GM12878 (cell line): ENCODE results near the gene PPP1R37. TPM values are rescaled to one million over a fixed set of nuclear protein-coding genes. Genes with fewer than 3 reads are reported as not detected.
A peak's percentile ranks its signal among the peaks of the same experiment; 100 is the strongest.

Experiments used
- ATAC-seq: fragments of 200-7000 bp; cut with Tn5 transposase; 3 replicates; pipeline ENCODE4 v1.9.1; 2020; ENCODE audit warnings: mild to moderate bottlenecking, moderate library complexity
- BruUV-seq: library from RNA; stranded (reverse); fragments of 400-500 nt; replicated peaks from 2 replicates; lab custom pipeline; 2021; lab: Mats Ljungman, UMichigan
- CTCF ChIA-PET: fragments of 300-600 bp; sonication (Branson Sonifier 250); formaldehyde crosslinking; extraction: SDS; loops from one replicate; lab custom pipeline; 2021; ENCODE audit warnings: inconsistent platforms; lab: Yijun Ruan, JAX
- POLR2A ChIA-PET: fragments of 350-600 bp; formaldehyde crosslinking; extraction: SDS; loops from one replicate; lab custom pipeline; 2021; ENCODE audit warnings: inconsistent platforms; lab: Charles Lee
- RAD21 ChIA-PET: fragments of 300-600 bp; sonication (Branson Sonifier 250); formaldehyde crosslinking; loops from one replicate; lab custom pipeline; 2023; ENCODE audit warnings: antibody characterized with exemption; ENCODE audit not compliant: unreplicated experiment; lab: Charles Lee
- SMC1A ChIA-PET: fragments of 300-600 bp; sonication (Branson Sonifier 250); formaldehyde crosslinking; loops from one replicate; lab custom pipeline; 2023; ENCODE audit not compliant: unreplicated experiment, uncharacterized antibody; lab: Charles Lee
- DNase-seq: peaks from one replicate; pipeline ENCODE4 v3.0.0-alpha.2; 2011; ENCODE audit warnings: low read depth, low spot score
- FAIRE-seq: peaks from 3 replicates; lab custom pipeline; 2011; peaks lifted over from hg19 to GRCh38; lab: Jason Lieb, UNC
- H2AFZ ChIP-seq: 2 replicates; pipeline ENCODE4 v1.6.0; 2011; ENCODE audit warnings: low read depth, low read length, control low read depth; ENCODE audit not compliant: control insufficient read depth
- H3K27ac ChIP-seq: 2 replicates; pipeline ENCODE4 v1.5.1; 2011; ENCODE audit warnings: control low read depth; ENCODE audit not compliant: control insufficient read depth, insufficient read depth
- H3K27me3 ChIP-seq, 2 experiments: replicated peaks in 1 of 2; 2 replicates each; pipeline versions ENCODE4 v1.6.0 to v1.6.1; 2011; ENCODE audit warnings: low read length in 1 of 2; ENCODE audit not compliant: control insufficient read depth in 2 of 2, insufficient read depth in 2 of 2
- H3K36me3 ChIP-seq, 2 experiments: 2 replicates each; pipeline ENCODE4 v1.5.1; 2011; ENCODE audit warnings: low read length in 1 of 2; ENCODE audit not compliant: control insufficient read depth in 2 of 2, insufficient read depth in 2 of 2
- H3K4me1 ChIP-seq: 2 replicates; pipeline ENCODE4 v1.6.1; 2011; ENCODE audit warnings: mild to moderate bottlenecking, low read length, moderate library complexity, mixed read lengths; ENCODE audit not compliant: control insufficient read depth, insufficient read depth
- H3K4me2 ChIP-seq: 2 replicates; pipeline ENCODE4 v1.6.0; 2011; ENCODE audit warnings: control low read depth; ENCODE audit not compliant: control insufficient read depth, insufficient read depth
- H3K4me3 ChIP-seq: fragments of 200-600 bp; sonication (generic); 2 replicates; pipeline ENCODE4 v1.5.1; 2016
- H3K79me2 ChIP-seq: 2 replicates; pipeline ENCODE4 v1.6.0; 2011; ENCODE audit warnings: low read length; ENCODE audit not compliant: control insufficient read depth, insufficient read depth
- H3K9ac ChIP-seq: 2 replicates; pipeline ENCODE4 v1.8.0; 2011; ENCODE audit warnings: low read length, control low read depth, mixed read lengths; ENCODE audit not compliant: control insufficient read depth, insufficient read depth
- H3K9me3 ChIP-seq: replicated peaks from 3 replicates; pipeline ENCODE4 v1.5.1; 2011; ENCODE audit warnings: mild to moderate bottlenecking, low read length; ENCODE audit not compliant: control insufficient read depth, insufficient read depth
- H4K20me1 ChIP-seq: 2 replicates; pipeline ENCODE4 v1.6.0; 2011; ENCODE audit not compliant: control insufficient read depth, insufficient read depth
- CHD2 ChIP-seq: IDR thresholded peaks from 2 replicates; pipeline ENCODE4 v1.6.1; 2011; ENCODE audit warnings: low read depth, low read length, improper control_type of control experiment, borderline replicate concordance
- DPF2 ChIP-seq: fragments of 450-650 bp; IDR thresholded peaks from 2 replicates; pipeline ENCODE4 v1.6.1; 2017; ENCODE audit warnings: mild to moderate bottlenecking
- ETV6 ChIP-seq, 2 experiments: fragments of 450-650 bp in 1 of 2; IDR thresholded peaks in 1 of 2; conservative IDR thresholded peaks in 1 of 2; 2 replicates each; pipeline ENCODE4 v1.6.1; 2014; ENCODE audit warnings: antibody characterized with exemption in 1 of 2, borderline replicate concordance in 1 of 2, low read depth in 1 of 2, mild to moderate bottlenecking in 1 of 2, moderate library complexity in 1 of 2
- FOXM1 ChIP-seq: IDR thresholded peaks from 2 replicates; pipeline ENCODE4 v1.6.1; 2012; ENCODE audit warnings: low read depth, mild to moderate bottlenecking, inconsistent platforms, low read length, moderate library complexity
- IRF4 ChIP-seq: IDR thresholded peaks from 2 replicates; pipeline ENCODE4 v1.6.1; 2011; ENCODE audit warnings: low read depth, low read length
- MLLT1 ChIP-seq: fragments of 450-650 bp; IDR thresholded peaks from 2 replicates; pipeline ENCODE4 v1.6.1; 2016; ENCODE audit warnings: mild to moderate bottlenecking
- MXI1 ChIP-seq: fragments of 150-350 bp; IDR thresholded peaks from 2 replicates; pipeline ENCODE4 v1.6.1; 2011; ENCODE audit warnings: low read depth, mild to moderate bottlenecking, inconsistent platforms, low read length, improper control_type of control experiment
- MYC ChIP-seq: IDR thresholded peaks from 2 replicates; pipeline ENCODE4 v1.6.1; 2011; ENCODE audit warnings: mild to moderate bottlenecking, low read length, moderate library complexity, inconsistent platforms; ENCODE audit not compliant: insufficient read depth, insufficient replicate concordance, insufficient read length, severe bottlenecking
- NBN ChIP-seq: fragments of 450-650 bp; IDR thresholded peaks from 2 replicates; pipeline ENCODE4 v1.6.1; 2016
- NFXL1 ChIP-seq: fragments of 450-650 bp; IDR thresholded peaks from 2 replicates; pipeline ENCODE4 v1.6.1; 2017; ENCODE audit warnings: antibody characterized with exemption, mild to moderate bottlenecking, borderline replicate concordance
- POU2F2 ChIP-seq: IDR thresholded peaks from 3 replicates; pipeline ENCODE4 v1.6.1; 2011; ENCODE audit warnings: low read depth, mild to moderate bottlenecking, low read length, borderline replicate concordance
- SMAD5 ChIP-seq: IDR thresholded peaks from 2 replicates; pipeline ENCODE4 v1.6.1; 2016; ENCODE audit warnings: antibody characterized with exemption, low read depth
- ZNF207 ChIP-seq: fragments of 450-650 bp; IDR thresholded peaks from 2 replicates; pipeline ENCODE4 v1.6.1; 2014; ENCODE audit warnings: antibody characterized with exemption, mild to moderate bottlenecking, borderline replicate concordance
- ZNF622 ChIP-seq: fragments of 450-650 bp; IDR thresholded peaks from 2 replicates; pipeline ENCODE4 v1.6.1; 2017; ENCODE audit warnings: mild to moderate bottlenecking, inconsistent platforms
- WGBS: methylation state at CpG from one replicate; pipeline ENCODE4 v1.1.6; 2016; ENCODE audit warnings: low lambda C conversion rate; ENCODE audit not compliant: insufficient replicate concordance, insufficient coverage; ENCODE audit errors: missing lambda C conversion rate; 5-methylcytosine and 5-hydroxymethylcytosine counted together
- in situ Hi-C: fragments of 300-500 bp; cut with MboI; formaldehyde crosslinking; loops from 9 replicates; pipeline ENCODE4 v1.14.3; 2018; ENCODE audit warnings: mixed read lengths
- intact Hi-C: fragments of 100-400 bp; cut with micrococcal nuclease; formaldehyde crosslinking; loops from one replicate; pipeline ENCODE4 v1.14.2; 2022; ENCODE audit not compliant: unreplicated experiment
- polyA plus RNA-seq, 11 experiments: library from polyadenylated mRNA; depleted of rRNA in 4 of 11; unstranded in 6 of 11; stranded (reverse) in 5 of 11; fragments of >200 nt; fragmentation: Nextera tagmentation in 4 of 11; fragmentation: Illumina TruSeq in 1 of 11; extraction: Ambion mirVana in 4 of 11; extraction: Trizol in 1 of 11; gene quantifications; 1 replicate in 1 of 11; 2 replicates in 10 of 11; pipeline versions ENCODE4 v1.2.1 to v1.2.3, GENCODE V29; 2011 to 2016; ENCODE audit warnings: inconsistent platforms in 2 of 11, missing spikeins in 2 of 11, low read depth in 1 of 11
- total RNA-seq, 4 experiments: library from RNA; depleted of rRNA in 3 of 4; stranded (reverse); fragments of >200 nt in 3 of 4; fragmentation: Illumina TruSeq in 1 of 4; extraction: Trizol in 1 of 4; gene quantifications; 2 replicates each; pipeline versions ENCODE4 v1.2.1 to v1.2.3, GENCODE V29; 2013 to 2021
- TF ChIP-seq, protein P1 (sequence below): IDR thresholded peaks from 2 replicates; pipeline ENCODE4 v1.6.1; 2012; ENCODE audit warnings: low read length, inconsistent platforms
- TF ChIP-seq, protein P2 (sequence below): fragments of 450-650 bp; formaldehyde crosslinking; IDR thresholded peaks from 2 replicates; pipeline ENCODE4 v1.4.0; 2020; ENCODE audit warnings: mild to moderate bottlenecking, moderate library complexity

PPP1R37 gene
- total and polyA plus RNA-seq, 10 of the 15 experiments (the other 5 are each of a cell fraction or from before 2014, with no cell fraction given), result 0.09 to 21.3 (median 5.1) TPM; not detected in 1

- H3K27ac ChIP-seq, result no peak overlapping the region
- H3K79me2 ChIP-seq, result peaks cover 35% of the 10 kb centered on the region
- H3K9ac ChIP-seq, result no peak overlapping the region
- DNase-seq (no peak), FAIRE-seq (peak; percentile 89), ATAC-seq (peak; percentile 95)
- intact Hi-C loops (loop anchor here (2.0 kb wide), 1 partner anchor 33 kb away; the partner anchor contains the start of gene PPP1R37), in situ Hi-C loops (no loop called here)
- 49% methylated on average over 12 of the region's 12 CpGs for WGBS
- H4K20me1 ChIP-seq, result no peaks in the 10 kb centered on the region
- H3K36me3 ChIP-seq, result peaks cover 0 to 11% of the 10 kb centered on the region in 2 experiments; a peak in 3 of 4 replicates
- no peaks in the 10 kb centered on the region for H3K9me3 ChIP-seq
- ChIA-PET SMC1A (interaction anchor here (0.9 to 4.6 kb wide), 10 partner anchors 10 to 138 kb away, joined by 3 to 39 read pairs (median 4); partner anchors contain the start of gene PPP1R37), RAD21 (interaction anchor here (0.7 to 2.7 kb wide), 8 partner anchors 11 to 75 kb away, joined by 3 to 12 read pairs (median 4); no protein-coding TSS in a partner anchor), CTCF (interaction anchor here (0.5 to 4.5 kb wide), 24 partner anchors 8 to 222 kb away, joined by 3 to 39 read pairs (median 5); partner anchors contain the start of genes BLOC1S3, GEMIN7, PPP1R37 and TRAPPC6A), POLR2A (interaction anchor here (0.8 to 1.4 kb wide), 4 partner anchors 9 to 66 kb away, joined by 3 to 5 read pairs (median 4); no protein-coding TSS in a partner anchor)
- H3K27me3 ChIP-seq, result no peaks in the 10 kb centered on the region
- no TSS peak for BruUV-seq
- H2AFZ ChIP-seq, result no peak overlapping the region
- no peak overlapping the region for H3K4me3 ChIP-seq
- peaks cover 21% of the 10 kb centered on the region for H3K4me1 ChIP-seq
- H3K4me2 ChIP-seq, result no peak overlapping the region
- TF ChIP-seq SMAD5, result no peak
- TF ChIP-seq NFXL1, result no peak
- TF ChIP-seq POU2F2, result peak; percentile 22; the same call in 1 of the 3 replicates
- TF ChIP-seq DPF2, result no peak
- 0 out of 2 replicates have a peak, but pooled peaks have one; percentile 22 for TF ChIP-seq IRF4
- TF ChIP-seq ZNF622, result no peak
- TF ChIP-seq MLLT1, result peak; percentile 65; the same call in 1 of the 2 replicates
- no peak for TF ChIP-seq CHD2
- TF ChIP-seq, protein P1, sequence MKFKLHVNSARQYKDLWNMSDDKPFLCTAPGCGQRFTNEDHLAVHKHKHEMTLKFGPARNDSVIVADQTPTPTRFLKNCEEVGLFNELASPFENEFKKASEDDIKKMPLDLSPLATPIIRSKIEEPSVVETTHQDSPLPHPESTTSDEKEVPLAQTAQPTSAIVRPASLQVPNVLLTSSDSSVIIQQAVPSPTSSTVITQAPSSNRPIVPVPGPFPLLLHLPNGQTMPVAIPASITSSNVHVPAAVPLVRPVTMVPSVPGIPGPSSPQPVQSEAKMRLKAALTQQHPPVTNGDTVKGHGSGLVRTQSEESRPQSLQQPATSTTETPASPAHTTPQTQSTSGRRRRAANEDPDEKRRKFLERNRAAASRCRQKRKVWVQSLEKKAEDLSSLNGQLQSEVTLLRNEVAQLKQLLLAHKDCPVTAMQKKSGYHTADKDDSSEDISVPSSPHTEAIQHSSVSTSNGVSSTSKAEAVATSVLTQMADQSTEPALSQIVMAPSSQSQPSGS, result no peak
- TF ChIP-seq FOXM1, result no peak
- TF ChIP-seq NBN, result peak; percentile 56; the same call in 1 of the 2 replicates
- TF ChIP-seq ZNF207, result no peak
- TF ChIP-seq MXI1, result peak; percentile 67; the same call in 1 of the 2 replicates
- TF ChIP-seq, protein P2, sequence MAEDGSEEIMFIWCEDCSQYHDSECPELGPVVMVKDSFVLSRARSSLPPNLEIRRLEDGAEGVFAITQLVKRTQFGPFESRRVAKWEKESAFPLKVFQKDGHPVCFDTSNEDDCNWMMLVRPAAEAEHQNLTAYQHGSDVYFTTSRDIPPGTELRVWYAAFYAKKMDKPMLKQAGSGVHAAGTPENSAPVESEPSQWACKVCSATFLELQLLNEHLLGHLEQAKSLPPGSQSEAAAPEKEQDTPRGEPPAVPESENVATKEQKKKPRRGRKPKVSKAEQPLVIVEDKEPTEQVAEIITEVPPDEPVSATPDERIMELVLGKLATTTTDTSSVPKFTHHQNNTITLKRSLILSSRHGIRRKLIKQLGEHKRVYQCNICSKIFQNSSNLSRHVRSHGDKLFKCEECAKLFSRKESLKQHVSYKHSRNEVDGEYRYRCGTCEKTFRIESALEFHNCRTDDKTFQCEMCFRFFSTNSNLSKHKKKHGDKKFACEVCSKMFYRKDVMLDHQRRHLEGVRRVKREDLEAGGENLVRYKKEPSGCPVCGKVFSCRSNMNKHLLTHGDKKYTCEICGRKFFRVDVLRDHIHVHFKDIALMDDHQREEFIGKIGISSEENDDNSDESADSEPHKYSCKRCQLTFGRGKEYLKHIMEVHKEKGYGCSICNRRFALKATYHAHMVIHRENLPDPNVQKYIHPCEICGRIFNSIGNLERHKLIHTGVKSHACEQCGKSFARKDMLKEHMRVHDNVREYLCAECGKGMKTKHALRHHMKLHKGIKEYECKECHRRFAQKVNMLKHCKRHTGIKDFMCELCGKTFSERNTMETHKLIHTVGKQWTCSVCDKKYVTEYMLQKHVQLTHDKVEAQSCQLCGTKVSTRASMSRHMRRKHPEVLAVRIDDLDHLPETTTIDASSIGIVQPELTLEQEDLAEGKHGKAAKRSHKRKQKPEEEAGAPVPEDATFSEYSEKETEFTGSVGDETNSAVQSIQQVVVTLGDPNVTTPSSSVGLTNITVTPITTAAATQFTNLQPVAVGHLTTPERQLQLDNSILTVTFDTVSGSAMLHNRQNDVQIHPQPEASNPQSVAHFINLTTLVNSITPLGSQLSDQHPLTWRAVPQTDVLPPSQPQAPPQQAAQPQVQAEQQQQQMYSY (CRISPR knock-in tag), result no peak
- no peak for TF ChIP-seq ETV6 (conservative IDR thresholded peaks at IDR 0.05 in 1 of 2, IDR thresholded peaks at IDR 0.05 in 1 of 2; ENCODE audit: borderline replicate concordance in 1 of 2, low read depth in 1 of 2)
- peak; percentile 39 for TF ChIP-seq MYC
These were observed 33.1 kb downstream of the PPP1R37 start for GRCh38 chr19:45125975-45126493.
